ENCODE data around the gene GNL1. TPM values are rescaled to one million over a fixed set of nuclear protein-coding genes. Genes with fewer than 3 reads are reported as not detected.
"Not testable (repeated sequence)": the region's sequence is repeated elsewhere in the genome, so short reads cannot be mapped to it uniquely, and the experiment has no call there.

The GNL1 gene
- total RNA-seq, 1 donor from 2014 or later = 49.0 TPM

- not testable (repeated sequence) for H3K27me3 Mint-ChIP-seq (ENCODE audit: low read depth, unreplicated experiment); H3K4me1 ChIP-seq (ENCODE audit: insufficient read depth, low read length); FAIRE-seq; H3K4me1 Mint-ChIP-seq (ENCODE audit: low read depth, unreplicated experiment); H3K9me3 Mint-ChIP-seq (ENCODE audit: unreplicated experiment); H3K9me3 ChIP-seq (ENCODE audit: insufficient read depth, low read depth, low read length); DNase-seq (ENCODE audit: low read depth); H3K36me3 ChIP-seq (ENCODE audit: insufficient read depth, low read length); H3K36me3 Mint-ChIP-seq (ENCODE audit: low read depth, unreplicated experiment); H4K20me1 ChIP-seq (ENCODE audit: insufficient read depth, low read length); H3K79me2 ChIP-seq (ENCODE audit: insufficient read depth, low read length); H3K27me3 ChIP-seq (ENCODE audit: insufficient read depth, low read length)
- H3K9ac ChIP-seq (ENCODE audit: low read length) = peak overlapping the region; percentile 73
- peak overlapping the region; percentile 67 for H3K4me3 ChIP-seq (ENCODE audit: insufficient read depth, low read depth, low read length)
- H3K27ac ChIP-seq (ENCODE audit: low read depth, low read length) = peak overlapping the region; percentile 68
- H3K4me3 Mint-ChIP-seq (ENCODE audit: unreplicated experiment) = peak overlapping the region; percentile 84
- peak overlapping the region; percentile 73 for H2AFZ ChIP-seq (ENCODE audit: low read depth, low read length)
- peak overlapping the region; percentile 88 for H3K27ac Mint-ChIP-seq (ENCODE audit: unreplicated experiment)
- H3K4me2 ChIP-seq (ENCODE audit: low read length) = peak overlapping the region; percentile 84
Measured at GRCh38 chr6:30516754-30517076, 39.6 kb downstream of the GNL1 start.

GRCh38 chr6:30515944-30516753 is 40.1 kb downstream of the GNL1 start:
- Histone ChIP-seq H3K79me2 (ENCODE audit: insufficient read depth, low read length) (no peaks in the 10 kb centered on the region), H3K36me3 (ENCODE audit: insufficient read depth, low read length) (no peaks in the 10 kb centered on the region), H4K20me1 (ENCODE audit: insufficient read depth, low read length) (no peaks in the 10 kb centered on the region), H2AFZ (ENCODE audit: low read depth, low read length) (peak overlapping the region; percentile 73), H3K4me3 (ENCODE audit: insufficient read depth, low read depth, low read length) (peak overlapping the region; percentile 67), H3K4me2 (ENCODE audit: low read length) (peak overlapping the region; percentile 84), H3K27me3 (ENCODE audit: insufficient read depth, low read length) (no peaks in the 10 kb centered on the region), H3K9me3 (ENCODE audit: insufficient read depth, low read depth, low read length) (no peaks in the 10 kb centered on the region), H3K4me1 (ENCODE audit: insufficient read depth, low read length) (no peaks in the 10 kb centered on the region), H3K9ac (ENCODE audit: low read length) (peak overlapping the region; percentile 73), H3K27ac (ENCODE audit: low read depth, low read length) (peak overlapping the region; percentile 68)
- H3K27me3 Mint-ChIP-seq (ENCODE audit: low read depth, unreplicated experiment) = peaks cover 6% of the 10 kb centered on the region
- peak overlapping the region; percentile 84 for H3K4me3 Mint-ChIP-seq (ENCODE audit: unreplicated experiment)
- DNase-seq (ENCODE audit: low read depth) (peak; percentile 91), FAIRE-seq (no peak)
- H3K4me1 Mint-ChIP-seq (ENCODE audit: low read depth, unreplicated experiment) = no peaks in the 10 kb centered on the region
- no peaks in the 10 kb centered on the region for H3K36me3 Mint-ChIP-seq (ENCODE audit: low read depth, unreplicated experiment)
- peaks cover 7% of the 10 kb centered on the region for H3K9me3 Mint-ChIP-seq (ENCODE audit: unreplicated experiment)
- peak overlapping the region; percentile 88 for H3K27ac Mint-ChIP-seq (ENCODE audit: unreplicated experiment)
- no peak for TF ChIP-seq EZH2 (IDR thresholded peaks at IDR 0.05; ENCODE audit: insufficient read depth, low read length)

GRCh38 chr6:30515106-30515505 is 41.2 kb downstream of the GNL1 start:
- Mint-ChIP-seq H3K4me3 (ENCODE audit: unreplicated experiment) (no peak overlapping the region), H3K27me3 (ENCODE audit: low read depth, unreplicated experiment) (peaks cover 6% of the 10 kb centered on the region), H3K27ac (ENCODE audit: unreplicated experiment) (no peak overlapping the region), H3K4me1 (ENCODE audit: low read depth, unreplicated experiment) (no peaks in the 10 kb centered on the region), H3K9me3 (ENCODE audit: unreplicated experiment) (peaks cover 3% of the 10 kb centered on the region), H3K36me3 (ENCODE audit: low read depth, unreplicated experiment) (no peaks in the 10 kb centered on the region)
- H3K4me1 ChIP-seq (ENCODE audit: insufficient read depth, low read length) = no peaks in the 10 kb centered on the region
- no peaks in the 10 kb centered on the region for H3K9me3 ChIP-seq (ENCODE audit: insufficient read depth, low read depth, low read length)
- H3K4me3 ChIP-seq (ENCODE audit: insufficient read depth, low read depth, low read length) = no peak overlapping the region
- H3K4me2 ChIP-seq (ENCODE audit: low read length) = no peak overlapping the region
- no peaks in the 10 kb centered on the region for H4K20me1 ChIP-seq (ENCODE audit: insufficient read depth, low read length)
- FAIRE-seq (no peak), DNase-seq (ENCODE audit: low read depth) (no peak)
- H3K27me3 ChIP-seq (ENCODE audit: insufficient read depth, low read length) = no peaks in the 10 kb centered on the region
- no peak for TF ChIP-seq CTCF (IDR thresholded peaks at IDR 0.05; ENCODE audit: insufficient read depth, low read depth, low read length)
- no peak for TF ChIP-seq EZH2 (IDR thresholded peaks at IDR 0.05; ENCODE audit: insufficient read depth, low read length)
- no peak overlapping the region for H3K27ac ChIP-seq (ENCODE audit: low read depth, low read length)
- H2AFZ ChIP-seq (ENCODE audit: low read depth, low read length) = peak overlapping the region; percentile 19
- H3K79me2 ChIP-seq (ENCODE audit: insufficient read depth, low read length) = no peaks in the 10 kb centered on the region
- H3K36me3 ChIP-seq (ENCODE audit: insufficient read depth, low read length) = no peaks in the 10 kb centered on the region
- no peak overlapping the region for H3K9ac ChIP-seq (ENCODE audit: low read length)

Measured in astrocyte (in vitro differentiated cells and primary cell).